PC-9 (cell line): ENCODE measurements around the gene WDR27. TPM values are rescaled to one million over a fixed set of nuclear protein-coding genes. Genes with fewer than 3 reads are reported as not detected.

Source experiments
- BruUV-seq: library from RNA; stranded (reverse); fragments of 400-500 nt; replicated peaks from 2 replicates; lab custom pipeline; 2021; lab: Mats Ljungman, UMichigan
- CTCF ChIA-PET: fragments of 300-600 bp; sonication (Branson Sonifier 250); formaldehyde crosslinking; loops from one replicate; lab custom pipeline; 2022; ENCODE audit warnings: antibody characterized with exemption; lab: Charles Lee
- POLR2A ChIA-PET: fragments of 300-600 bp; sonication (Branson Sonifier 250); formaldehyde crosslinking; loops from one replicate; lab custom pipeline; 2022; ENCODE audit warnings: antibody characterized with exemption; ENCODE audit not compliant: unreplicated experiment; lab: Charles Lee
- DNase-seq, 2 experiments: peaks; one replicate each; pipeline versions ENCODE4 v3.0.0 to v3.0.0-alpha.2; 2015 to 2022; ENCODE audit warnings: mixed read lengths in 1 of 2
- H2AFZ ChIP-seq: fragments of 200-600 bp; sonication (generic); 2 replicates; pipeline ENCODE4 v1.8.1; 2017; ENCODE audit warnings: antibody characterized with exemption
- H3F3A ChIP-seq: fragments of 200-600 bp; sonication (generic); 2 replicates; pipeline ENCODE4 v1.8.1; 2017; ENCODE audit warnings: antibody characterized with exemption, mild to moderate bottlenecking, low read depth; ENCODE audit not compliant: insufficient read depth
- H3K27ac ChIP-seq: fragments of 200-600 bp; sonication (generic); 2 replicates; pipeline ENCODE4 v1.6.1; 2016; ENCODE audit warnings: mixed run types
- H3K27me3 ChIP-seq: fragments of 200-600 bp; sonication (generic); 2 replicates; pipeline ENCODE4 v1.6.1; 2016; ENCODE audit warnings: low read depth, mixed run types; ENCODE audit not compliant: insufficient read depth
- H3K36me3 ChIP-seq: fragments of 200-600 bp; sonication (generic); 2 replicates; pipeline ENCODE4 v1.6.1; 2016; ENCODE audit warnings: low read depth, mixed run types
- H3K4me1 ChIP-seq: fragments of 200-600 bp; sonication (generic); replicated peaks from 2 replicates; pipeline ENCODE4 v1.6.1; 2016; ENCODE audit warnings: mixed run types; ENCODE audit not compliant: insufficient read depth
- H3K4me2 ChIP-seq: fragments of 200-600 bp; sonication (generic); 2 replicates; pipeline ENCODE4 v1.6.1; 2017; ENCODE audit warnings: mixed run types
- H3K4me3 ChIP-seq: fragments of 200-600 bp; sonication (generic); 2 replicates; pipeline ENCODE4 v1.6.1; 2016; ENCODE audit warnings: mixed run types
- H3K79me2 ChIP-seq: fragments of 200-600 bp; sonication (generic); 2 replicates; pipeline ENCODE4 v1.6.1; 2017; ENCODE audit warnings: low read depth, mixed run types
- H3K9me2 ChIP-seq: fragments of 200-600 bp; sonication (generic); 2 replicates; pipeline ENCODE4 v1.8.1; 2017; ENCODE audit warnings: mild to moderate bottlenecking; ENCODE audit not compliant: insufficient read depth
- H3K9me3 ChIP-seq: fragments of 200-600 bp; sonication (generic); 2 replicates; pipeline ENCODE4 v1.8.1; 2016; ENCODE audit warnings: low read depth; ENCODE audit not compliant: insufficient read depth
- H4K20me1 ChIP-seq: fragments of 200-600 bp; sonication (generic); 2 replicates; pipeline ENCODE4 v1.8.1; 2017; ENCODE audit not compliant: insufficient read depth
- EZH2 ChIP-seq: fragments of 200-600 bp; sonication (generic); IDR thresholded peaks from 2 replicates; pipeline ENCODE4 v1.8.0; 2017; ENCODE audit warnings: antibody characterized with exemption, low read depth
- intact Hi-C: fragments of 100-400 bp; cut with micrococcal nuclease; formaldehyde crosslinking; loops from one replicate; pipeline ENCODE4 v1.10.0; 2022; ENCODE audit not compliant: unreplicated experiment
- total RNA-seq: library from RNA; stranded (reverse); gene quantifications from 2 replicates; pipeline ENCODE4 v1.2.3, GENCODE V29; 2021
- TF ChIP-seq, protein P1 (sequence below): fragments of 200-600 bp; sonication (generic); conservative IDR thresholded peaks from 2 replicates; pipeline ENCODE4 v1.6.1; 2017; ENCODE audit warnings: mixed run types, antibody characterized with exemption, mild to moderate bottlenecking, moderate library complexity

WDR27 gene
- total RNA-seq, 1 experiment from 2014 or later = 54.2 TPM

GRCh38 chr6:169691260-169691659, 10.6 kb downstream of the WDR27 start:
- no peaks in the 10 kb centered on the region for H3K9me3 ChIP-seq
- no TSS peak for BruUV-seq
- intact Hi-C loops = no loop called here
- peaks cover 13% of the 10 kb centered on the region; the same call in 1 of the 2 replicates for H3K79me2 ChIP-seq
- H3K4me2 ChIP-seq = no peak overlapping the region
- H3K4me3 ChIP-seq = no peak overlapping the region
- CTCF ChIA-PET = no interaction called here
- H3K9me2 ChIP-seq = no peaks in the 10 kb centered on the region
- H3K27me3 ChIP-seq = no peaks in the 10 kb centered on the region
- TF ChIP-seq EZH2 = no peak
- POLR2A ChIA-PET = no interaction called here
- H3K36me3 ChIP-seq = peaks cover 22% of the 10 kb centered on the region
- no peak for DNase-seq
- no peak overlapping the region for H3K27ac ChIP-seq
- no peaks in the 10 kb centered on the region for H4K20me1 ChIP-seq
- no peak overlapping the region for H2AFZ ChIP-seq
- H3F3A ChIP-seq = peaks cover 5% of the 10 kb centered on the region; the same call in 1 of the 2 replicates
- peaks cover 10% of the 10 kb centered on the region; the same call in 1 of the 2 replicates for H3K4me1 ChIP-seq

GRCh38 chr6:169689287-169689686, 12.5 kb downstream of the WDR27 start:
- H3K79me2 ChIP-seq = peaks cover 20% of the 10 kb centered on the region
- ChIA-PET CTCF (no interaction called here), POLR2A (no interaction called here)
- intact Hi-C loops = no loop called here
- no peak overlapping the region for H2AFZ ChIP-seq
- H3F3A ChIP-seq = peaks cover 5% of the 10 kb centered on the region; the same call in 1 of the 2 replicates
- H3K9me2 ChIP-seq = no peaks in the 10 kb centered on the region
- no peaks in the 10 kb centered on the region for H3K27me3 ChIP-seq
- peak in 1 of 2 experiments; percentile 49 for DNase-seq
- no peaks in the 10 kb centered on the region for H3K9me3 ChIP-seq
- H4K20me1 ChIP-seq = no peaks in the 10 kb centered on the region
- no TSS peak for BruUV-seq
- no peak overlapping the region for H3K27ac ChIP-seq
- no peak for TF ChIP-seq EZH2
- TF ChIP-seq, protein P1, sequence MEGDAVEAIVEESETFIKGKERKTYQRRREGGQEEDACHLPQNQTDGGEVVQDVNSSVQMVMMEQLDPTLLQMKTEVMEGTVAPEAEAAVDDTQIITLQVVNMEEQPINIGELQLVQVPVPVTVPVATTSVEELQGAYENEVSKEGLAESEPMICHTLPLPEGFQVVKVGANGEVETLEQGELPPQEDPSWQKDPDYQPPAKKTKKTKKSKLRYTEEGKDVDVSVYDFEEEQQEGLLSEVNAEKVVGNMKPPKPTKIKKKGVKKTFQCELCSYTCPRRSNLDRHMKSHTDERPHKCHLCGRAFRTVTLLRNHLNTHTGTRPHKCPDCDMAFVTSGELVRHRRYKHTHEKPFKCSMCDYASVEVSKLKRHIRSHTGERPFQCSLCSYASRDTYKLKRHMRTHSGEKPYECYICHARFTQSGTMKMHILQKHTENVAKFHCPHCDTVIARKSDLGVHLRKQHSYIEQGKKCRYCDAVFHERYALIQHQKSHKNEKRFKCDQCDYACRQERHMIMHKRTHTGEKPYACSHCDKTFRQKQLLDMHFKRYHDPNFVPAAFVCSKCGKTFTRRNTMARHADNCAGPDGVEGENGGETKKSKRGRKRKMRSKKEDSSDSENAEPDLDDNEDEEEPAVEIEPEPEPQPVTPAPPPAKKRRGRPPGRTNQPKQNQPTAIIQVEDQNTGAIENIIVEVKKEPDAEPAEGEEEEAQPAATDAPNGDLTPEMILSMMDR = no peak
- no peak overlapping the region for H3K4me3 ChIP-seq
- H3K36me3 ChIP-seq = peaks cover 30% of the 10 kb centered on the region
- H3K4me1 ChIP-seq = peaks cover 10% of the 10 kb centered on the region; the same call in 1 of the 2 replicates
- no peak overlapping the region for H3K4me2 ChIP-seq

- BruUV-seq = no TSS peak
- TF ChIP-seq, protein P1 = no peak
- TF ChIP-seq EZH2 = no peak
- Histone ChIP-seq H3K4me1 (peaks cover 10% of the 10 kb centered on the region; the same call in 1 of the 2 replicates), H3K36me3 (peaks cover 28% of the 10 kb centered on the region), H3K4me2 (no peak overlapping the region), H4K20me1 (peaks cover 4% of the 10 kb centered on the region; the same call in 1 of the 2 replicates), H2AFZ (no peak overlapping the region), H3K27me3 (no peaks in the 10 kb centered on the region), H3K9me2 (no peaks in the 10 kb centered on the region), H3K79me2 (peaks cover 19% of the 10 kb centered on the region), H3K9me3 (no peaks in the 10 kb centered on the region), H3K4me3 (no peak overlapping the region), H3F3A (peaks cover 5% of the 10 kb centered on the region; the same call in 1 of the 2 replicates), H3K27ac (no peak overlapping the region)
- ChIA-PET POLR2A (no interaction called here), CTCF (no interaction called here)
- no peak for DNase-seq
- intact Hi-C loops = no loop called here
Measured at GRCh38 chr6:169685860-169686259, 16.0 kb downstream of the WDR27 start.

- peaks cover 3% of the 10 kb centered on the region; the same call in 1 of the 2 replicates for H3K4me1 ChIP-seq
- H3K9me2 ChIP-seq = no peaks in the 10 kb centered on the region
- TF ChIP-seq, protein P1 = no peak
- TF ChIP-seq EZH2 = no peak
- H2AFZ ChIP-seq = no peak overlapping the region
- H3K4me3 ChIP-seq = no peak overlapping the region
- BruUV-seq = no TSS peak
- no peaks in the 10 kb centered on the region for H3K9me3 ChIP-seq
- peaks cover 4% of the 10 kb centered on the region; the same call in 1 of the 2 replicates for H4K20me1 ChIP-seq
- peaks cover 39% of the 10 kb centered on the region for H3K36me3 ChIP-seq
- H3F3A ChIP-seq = peaks cover 4% of the 10 kb centered on the region; the same call in 1 of the 2 replicates
- POLR2A ChIA-PET = no interaction called here
- no peak overlapping the region for H3K4me2 ChIP-seq
- DNase-seq = no peak
- no peak overlapping the region for H3K27ac ChIP-seq
- intact Hi-C loops = no loop called here
- H3K27me3 ChIP-seq = no peaks in the 10 kb centered on the region
- CTCF ChIA-PET = no interaction called here
- H3K79me2 ChIP-seq = peaks cover 19% of the 10 kb centered on the region
Measured at GRCh38 chr6:169684056-169684455, 17.8 kb downstream of the WDR27 start.
